Vagina (tissue), 2 donors: ENCODE measurements around the gene MAPKBP1. TPM values are rescaled to one million over a fixed set of nuclear protein-coding genes. Genes with fewer than 3 reads are reported as not detected.

ENCODE experiments used
- DNase-seq, 2 donors: peaks; one replicate each; pipeline ENCODE4 v3.0.0-alpha.2; 2017; ENCODE audit errors: extremely low spot score in 2 of 2
- H3K27ac ChIP-seq: fragments of 200-600 bp; sonication (generic); one replicate; pipeline ENCODE4 v1.5.1; 2019
- H3K27me3 ChIP-seq: fragments of 200-600 bp; sonication (generic); one replicate; pipeline ENCODE4 v1.5.1; 2019
- H3K36me3 ChIP-seq, 2 donors: fragments of 200-600 bp; sonication (generic); one replicate each; pipeline ENCODE4 v1.5.1; 2017 to 2019
- H3K4me1 ChIP-seq: fragments of 200-600 bp; sonication (generic); one replicate; pipeline ENCODE4 v1.5.1; 2019
- H3K4me3 ChIP-seq, 2 donors: fragments of 200-600 bp; sonication (generic); 1 replicate in 1 of 2; 2 replicates in 1 of 2; pipeline ENCODE4 v1.5.1; 2016 to 2019
- H3K9me3 ChIP-seq: fragments of 200-600 bp; sonication (generic); one replicate; pipeline ENCODE4 v1.5.1; 2019
- POLR2A ChIP-seq, 2 donors: fragments of 450-650 bp; IDR thresholded peaks; one replicate each; pipeline ENCODE4 v1.6.1; 2017; ENCODE audit warnings: antibody characterized with exemption in 2 of 2, mild to moderate bottlenecking in 2 of 2, moderate library complexity in 2 of 2
- POLR2AphosphoS5 ChIP-seq, 2 donors: sonication (generic); formaldehyde crosslinking; IDR thresholded peaks; one replicate each; pipeline ENCODE4 v1.9.0; 2017; ENCODE audit warnings: antibody characterized with exemption in 2 of 2, mild to moderate bottlenecking in 2 of 2, low read depth in 1 of 2; ENCODE audit not compliant: insufficient read depth in 1 of 2
- intact Hi-C: fragments of 100-400 bp; cut with DNase I; formaldehyde crosslinking; loops from one replicate; pipeline ENCODE4 v1.15.1; 2023
- total RNA-seq: library from RNA; depleted of rRNA; stranded (reverse); fragments of >200 nt; gene quantifications from one replicate; pipeline ENCODE4 v1.2.3, GENCODE V29; 2016
- TF ChIP-seq, protein P1 (sequence below), 3 experiments: fragments of 450-650 bp in 2 of 3; fragments of 200-600 bp in 1 of 3; sonication (generic) in 1 of 3; IDR thresholded peaks; one replicate each; pipeline ENCODE4 v1.5.1; 2017 to 2019; ENCODE audit warnings: antibody characterized with exemption in 3 of 3, mild to moderate bottlenecking in 2 of 3, moderate library complexity in 2 of 3

The MAPKBP1 gene
- total RNA-seq, 1 donor from 2014 or later = 35.8 TPM

DNA sequence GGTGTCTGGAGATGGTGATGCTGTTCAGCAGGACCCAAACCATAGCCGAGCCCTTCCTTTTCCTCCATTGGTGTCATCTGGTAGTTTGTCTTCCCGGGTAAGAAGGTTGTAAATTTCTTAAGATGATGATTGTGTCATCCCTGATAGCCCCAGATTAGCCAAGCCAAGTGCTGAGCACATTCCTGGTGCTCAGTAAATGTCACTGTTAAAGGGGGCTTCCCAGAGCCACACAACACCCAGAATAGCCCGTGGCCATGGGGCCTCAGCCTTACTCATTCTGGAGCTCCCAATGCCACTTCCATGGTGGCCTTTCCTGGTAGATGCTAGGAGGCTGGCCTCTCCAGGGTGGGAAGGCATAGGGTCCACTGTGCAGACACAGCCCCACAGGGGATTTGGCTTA lies 59.8 kb downstream of the MAPKBP1 start:
- H3K4me3 ChIP-seq = no peak overlapping the region
- intact Hi-C loops = no loop called here

DNA sequence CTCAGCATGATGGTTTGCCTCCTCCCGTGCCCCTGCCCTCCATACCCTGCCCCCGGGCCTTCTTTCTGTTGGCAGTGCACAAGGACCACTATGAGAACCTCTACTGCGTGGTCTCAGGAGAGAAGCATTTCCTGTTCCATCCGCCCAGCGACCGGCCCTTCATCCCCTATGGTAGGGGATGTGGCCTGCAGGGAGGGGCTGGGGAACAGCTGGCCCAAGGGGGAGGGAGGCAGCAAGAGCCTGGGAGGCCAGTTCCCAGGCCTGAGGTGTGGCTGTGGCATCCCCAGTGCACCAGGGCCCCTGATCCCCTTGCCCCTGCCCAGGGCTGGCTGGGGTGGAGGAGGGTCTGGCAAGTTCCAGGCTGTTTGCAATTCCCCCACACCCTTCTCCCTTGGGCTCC lies 61.8 kb downstream of the MAPKBP1 start:
- Histone ChIP-seq H3K4me1 (peaks cover 58% of the 10 kb centered on the region), H3K27ac (no peak overlapping the region), H3K36me3 (peaks cover 0 to 4% of the 10 kb centered on the region in 2 donors), H3K9me3 (no peaks in the 10 kb centered on the region), H3K4me3 (no peak overlapping the region), H3K27me3 (no peaks in the 10 kb centered on the region)
- DNase-seq = no peak
- TF ChIP-seq, protein P1, sequence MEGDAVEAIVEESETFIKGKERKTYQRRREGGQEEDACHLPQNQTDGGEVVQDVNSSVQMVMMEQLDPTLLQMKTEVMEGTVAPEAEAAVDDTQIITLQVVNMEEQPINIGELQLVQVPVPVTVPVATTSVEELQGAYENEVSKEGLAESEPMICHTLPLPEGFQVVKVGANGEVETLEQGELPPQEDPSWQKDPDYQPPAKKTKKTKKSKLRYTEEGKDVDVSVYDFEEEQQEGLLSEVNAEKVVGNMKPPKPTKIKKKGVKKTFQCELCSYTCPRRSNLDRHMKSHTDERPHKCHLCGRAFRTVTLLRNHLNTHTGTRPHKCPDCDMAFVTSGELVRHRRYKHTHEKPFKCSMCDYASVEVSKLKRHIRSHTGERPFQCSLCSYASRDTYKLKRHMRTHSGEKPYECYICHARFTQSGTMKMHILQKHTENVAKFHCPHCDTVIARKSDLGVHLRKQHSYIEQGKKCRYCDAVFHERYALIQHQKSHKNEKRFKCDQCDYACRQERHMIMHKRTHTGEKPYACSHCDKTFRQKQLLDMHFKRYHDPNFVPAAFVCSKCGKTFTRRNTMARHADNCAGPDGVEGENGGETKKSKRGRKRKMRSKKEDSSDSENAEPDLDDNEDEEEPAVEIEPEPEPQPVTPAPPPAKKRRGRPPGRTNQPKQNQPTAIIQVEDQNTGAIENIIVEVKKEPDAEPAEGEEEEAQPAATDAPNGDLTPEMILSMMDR (IDR thresholded peaks at IDR 0.05) = no peak
- TF ChIP-seq POLR2AphosphoS5 (IDR thresholded peaks at IDR 0.05; ENCODE audit: insufficient read depth in 1 of 2, low read depth in 1 of 2) (no peak), POLR2A (IDR thresholded peaks at IDR 0.05) (no peak)
- intact Hi-C loops = no loop called here

More for the DNA sequence above, 59.8 kb downstream of the MAPKBP1 start:
- Histone ChIP-seq H3K4me1 (peaks cover 72% of the 10 kb centered on the region), H3K27me3 (no peaks in the 10 kb centered on the region), H3K36me3 (no peaks in the 10 kb centered on the region), H3K27ac (no peak overlapping the region), H3K9me3 (no peaks in the 10 kb centered on the region)
- no peak for DNase-seq
- TF ChIP-seq, protein P1 (IDR thresholded peaks at IDR 0.05) = no peak
- TF ChIP-seq POLR2A (IDR thresholded peaks at IDR 0.05) (no peak), POLR2AphosphoS5 (IDR thresholded peaks at IDR 0.05; ENCODE audit: insufficient read depth in 1 of 2, low read depth in 1 of 2) (no peak)

DNA sequence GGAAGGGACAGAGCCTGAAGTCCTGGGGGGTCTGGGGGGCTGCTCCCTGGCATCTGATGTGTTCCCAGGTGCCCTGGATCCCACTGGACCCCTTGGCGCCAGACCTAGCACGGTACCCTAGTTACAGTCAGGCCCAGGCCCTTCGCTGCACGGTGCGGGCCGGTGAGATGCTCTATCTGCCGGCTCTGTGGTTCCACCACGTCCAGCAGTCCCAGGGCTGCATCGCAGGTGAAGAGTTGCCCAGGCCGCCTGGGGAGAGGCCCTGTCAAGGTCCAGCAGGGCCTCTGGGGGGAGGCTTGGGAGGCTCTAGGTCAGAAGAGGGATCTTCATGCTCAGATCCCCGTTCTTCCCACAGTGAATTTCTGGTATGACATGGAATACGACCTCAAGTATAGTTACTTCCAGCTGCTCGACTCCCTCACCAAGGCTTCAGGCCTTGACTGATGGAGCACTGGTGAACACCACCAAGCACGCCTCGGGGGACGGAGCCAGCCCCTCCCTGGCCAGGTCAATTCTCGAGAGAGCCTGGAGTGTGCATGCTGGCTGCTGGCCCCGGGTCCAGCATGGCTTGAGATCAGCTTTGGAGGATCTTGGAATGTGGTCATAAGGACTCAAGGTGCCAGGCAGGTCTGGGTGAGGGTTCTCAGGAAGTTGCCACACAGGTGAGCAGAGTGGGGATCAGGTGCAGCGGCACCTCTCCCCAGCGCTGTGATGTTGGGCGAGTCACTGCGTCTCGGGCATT lies 62.6 kb downstream of the MAPKBP1 start:
- DNase-seq = no peak
- Histone ChIP-seq H3K4me3 (no peak overlapping the region), H3K36me3 (peaks cover 0 to 13% of the 10 kb centered on the region in 2 donors), H3K27me3 (no peaks in the 10 kb centered on the region), H3K9me3 (no peaks in the 10 kb centered on the region), H3K4me1 (peaks cover 50% of the 10 kb centered on the region), H3K27ac (no peak overlapping the region)
- intact Hi-C loops = no loop called here
- TF ChIP-seq POLR2A (IDR thresholded peaks at IDR 0.05) (no peak), POLR2AphosphoS5 (IDR thresholded peaks at IDR 0.05; ENCODE audit: insufficient read depth in 1 of 2, low read depth in 1 of 2) (no peak)
- TF ChIP-seq, protein P1 (IDR thresholded peaks at IDR 0.05) = no peak

DNA sequence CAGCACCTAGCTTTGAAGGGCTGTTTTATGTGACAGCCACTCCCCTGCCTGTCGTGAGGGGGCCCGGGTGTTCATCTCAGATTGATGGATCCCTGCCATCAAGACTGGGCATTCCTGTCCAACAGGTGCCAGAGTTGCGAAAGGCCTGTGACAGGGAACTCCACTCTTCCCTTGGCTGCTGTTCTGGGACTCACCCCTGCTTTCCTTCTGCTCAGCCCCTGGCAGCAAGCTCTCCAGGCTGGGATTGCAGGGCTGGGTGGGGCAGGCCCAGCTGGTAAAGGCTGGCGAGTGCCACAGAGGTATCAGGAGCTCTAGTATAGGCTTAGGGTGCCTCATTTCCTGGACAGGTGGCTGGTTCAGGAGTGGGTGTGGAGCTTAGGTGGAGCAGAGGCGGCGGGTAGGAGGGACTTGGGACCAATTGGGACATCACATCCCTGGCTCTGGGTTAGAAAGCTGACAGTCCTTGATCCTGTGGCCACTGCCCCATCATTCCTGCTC lies 64.2 kb downstream of the MAPKBP1 start, which contains the start of gene PLA2G4B:
TSS of gene PLA2G4B (plus strand) at position 448 of the 498 bp plus-strand sequence. CDS start 67 bp downstream, outside the sequence.
- H3K4me1 ChIP-seq = peaks cover 35% of the 10 kb centered on the region
- H3K9me3 ChIP-seq = no peaks in the 10 kb centered on the region
- no peaks in the 10 kb centered on the region for H3K27me3 ChIP-seq
- intact Hi-C loops = no loop called here
- H3K36me3 ChIP-seq = peaks cover 0 to 16% of the 10 kb centered on the region in 2 donors
- peak within 1 kb of the TSS; percentile 59 for H3K27ac ChIP-seq
- H3K4me3 ChIP-seq = peak within 1 kb of the TSS in 1 of 2 donors; percentile 25
- no peak for DNase-seq
- peak; percentile 60 to 71 for TF ChIP-seq POLR2AphosphoS5 (IDR thresholded peaks at IDR 0.05; ENCODE audit: insufficient read depth in 1 of 2, low read depth in 1 of 2)
- TF ChIP-seq, protein P1 (IDR thresholded peaks at IDR 0.05) = no peak
